Neural progenitor cell (in vitro differentiated cells): Measurements from ENCODE around the gene LARGE1.

Experiments used
- CTCF ChIP-seq: fragments of 200-600 bp; sonication (generic); IDR thresholded peaks from 2 replicates; pipeline ENCODE4 v1.5.1; 2017; ENCODE audit warnings: antibody characterized with exemption, mild to moderate bottlenecking
- EZH2phosphoT487 ChIP-seq: fragments of 200-600 bp; sonication (generic); IDR thresholded peaks from 2 replicates; pipeline ENCODE4 v1.6.1; 2017; ENCODE audit warnings: antibody characterized with exemption

GRCh38 chr22:33404723-33405122 lies 515.6 kb downstream of the LARGE1 start:
- no peak for TF ChIP-seq CTCF
- TF ChIP-seq EZH2phosphoT487: no peak
